Lung (tissue), 12 donors: Measurements from ENCODE around the gene FAM174C. TPM values are rescaled to one million over a fixed set of nuclear protein-coding genes. Genes with fewer than 3 reads are reported as not detected.

Source experiments
- ATAC-seq: fragments of 200-7000 bp; cut with Tn5 transposase; one replicate; pipeline ENCODE4 v1.9.1; 2020; ENCODE audit warnings: moderate number of reproducible peaks; ENCODE audit not compliant: insufficient read depth, low FRiP score
- DNase-seq, 3 donors: peaks; one replicate each; pipeline ENCODE4 v3.0.0-alpha.2; 2013 to 2017
- H3K27ac ChIP-seq, 2 donors: one replicate each; pipeline ENCODE4 v1.5.1; 2013; ENCODE audit warnings: mild to moderate bottlenecking in 2 of 2, moderate library complexity in 2 of 2, control low read depth in 1 of 2, inconsistent platforms in 1 of 2, low read depth in 1 of 2, low read length in 1 of 2
- H3K27me3 ChIP-seq, 3 donors: one replicate each; pipeline ENCODE4 v1.5.1; 2013; ENCODE audit warnings: low read length in 2 of 3; ENCODE audit not compliant: control insufficient read depth in 3 of 3, insufficient read depth in 3 of 3
- H3K36me3 ChIP-seq, 4 donors: one replicate each; pipeline ENCODE4 v1.5.1; 2013; ENCODE audit warnings: low read length in 4 of 4, mild to moderate bottlenecking in 1 of 4, moderate library complexity in 1 of 4; ENCODE audit not compliant: control insufficient read depth in 4 of 4, insufficient read depth in 4 of 4
- H3K4me1 ChIP-seq, 5 donors: one replicate each; pipeline ENCODE4 v1.5.1; 2013; ENCODE audit warnings: low read length in 5 of 5, mild to moderate bottlenecking in 2 of 5, moderate library complexity in 1 of 5; ENCODE audit not compliant: control insufficient read depth in 5 of 5, insufficient read depth in 5 of 5
- H3K4me3 ChIP-seq: one replicate; pipeline ENCODE4 v1.5.1; 2013; ENCODE audit warnings: mild to moderate bottlenecking, control low read depth, moderate library complexity
- H3K9ac ChIP-seq, 2 donors: one replicate each; pipeline ENCODE4 v1.5.1; 2013; ENCODE audit warnings: low read length in 2 of 2, control low read depth in 1 of 2; ENCODE audit not compliant: insufficient read depth in 1 of 2
- H3K9me3 ChIP-seq, 4 donors: one replicate each; pipeline ENCODE4 v1.5.1; 2013; ENCODE audit warnings: low read length in 3 of 4, mild to moderate bottlenecking in 1 of 4, moderate library complexity in 1 of 4; ENCODE audit not compliant: control insufficient read depth in 4 of 4, insufficient read depth in 3 of 4
- CTCF ChIP-seq: IDR thresholded peaks from 2 replicates; pipeline ENCODE4 v1.5.1; 2012; ENCODE audit warnings: mild to moderate bottlenecking; ENCODE audit errors: control extremely low read depth, extremely low read depth
- WGBS, 2 donors: extraction: QIAGEN DNeasy Blood & Tissue Kit; methylation state at CpG; one replicate each; pipeline ENCODE4 v1.1.7; 2013; 5-methylcytosine and 5-hydroxymethylcytosine counted together
- polyA plus RNA-seq, 2 donors: library from polyadenylated mRNA; stranded (reverse); fragments of 200-250 nt; gene quantifications; one replicate each; pipeline ENCODE4 v1.2.1, GENCODE V29; 2013
- total RNA-seq, 2 donors: library from RNA; depleted of rRNA in 1 of 2; stranded (reverse); fragments of >200 nt in 1 of 2; gene quantifications; one replicate each; pipeline ENCODE4 v1.2.1, GENCODE V29; 2014 to 2021
- donor health status: control.
- donor health status: control.
- donor health status: Bipolar disorder and iron deficiency.
- donor health status: healthy.
- donor health status: DM: yes; HTN: yes; CAD: no.

FAM174C gene
- total and polyA plus RNA-seq, 4 donors: 17.5 to 89.3 (median 69.4) TPM

DNA sequence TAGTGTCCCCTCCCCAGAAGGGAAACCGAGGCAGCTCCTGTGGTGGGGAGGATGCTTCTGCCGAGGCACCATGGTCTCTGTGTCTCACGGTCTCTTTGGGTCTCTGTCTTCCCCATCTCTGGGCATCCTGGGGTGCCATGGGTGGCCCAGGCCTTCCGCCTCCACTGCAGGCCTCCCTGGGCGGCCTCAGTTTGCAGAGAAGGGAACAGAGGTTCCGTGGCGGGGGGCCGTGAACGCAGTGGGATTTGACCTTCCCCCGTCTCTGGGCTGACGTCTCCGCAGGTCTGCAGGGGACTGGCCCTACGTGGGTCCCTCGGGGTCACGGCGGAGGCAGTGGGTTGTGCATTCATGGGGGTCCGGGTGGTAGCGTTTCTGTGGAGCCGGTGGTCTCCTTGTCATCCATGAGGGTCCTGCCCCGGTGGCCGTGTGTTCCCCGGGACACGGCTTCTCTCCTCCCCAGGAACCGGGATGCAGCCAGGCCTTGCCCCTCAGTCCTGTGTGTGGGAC is 14.9 kb downstream of the FAM174C start:
- no peak for TF ChIP-seq CTCF
- 85 to 93% methylated on average over 21 to 24 of the region's 24 CpGs for WGBS, 2 donors
- H3K27ac ChIP-seq: no peak overlapping the region
- peaks cover 0 to 1% (median 0%) of the 10 kb centered on the region in 4 donors for H3K9me3 ChIP-seq
- H3K9ac ChIP-seq: no peak overlapping the region
- H3K4me1 ChIP-seq: peaks cover 0 to 12% (median 0%) of the 10 kb centered on the region in 5 donors
- DNase-seq (no peak), ATAC-seq (no peak)
- no peaks in the 10 kb centered on the region for H3K36me3 ChIP-seq
- no peak overlapping the region for H3K4me3 ChIP-seq
- peaks cover 0 to 16% (median 6%) of the 10 kb centered on the region in 3 donors for H3K27me3 ChIP-seq

- peaks cover 0 to 1% (median 0%) of the 10 kb centered on the region in 4 donors for H3K9me3 ChIP-seq
- H3K4me3 ChIP-seq: no peak overlapping the region
- no peak overlapping the region for H3K27ac ChIP-seq
- 71 to 81% methylated on average over 40 of the region's 40 CpGs for WGBS, 2 donors
- ATAC-seq (no peak), DNase-seq (no peak)
- no peak overlapping the region for H3K9ac ChIP-seq
- H3K4me1 ChIP-seq: peaks cover 0 to 12% (median 0%) of the 10 kb centered on the region in 5 donors
- H3K36me3 ChIP-seq: no peaks in the 10 kb centered on the region
- H3K27me3 ChIP-seq: peaks cover 0 to 16% (median 6%) of the 10 kb centered on the region in 3 donors
- no peak for TF ChIP-seq CTCF
Observed at GRCh38 chr19:1290703-1291651, 15.6 kb downstream of the FAM174C start.

DNA sequence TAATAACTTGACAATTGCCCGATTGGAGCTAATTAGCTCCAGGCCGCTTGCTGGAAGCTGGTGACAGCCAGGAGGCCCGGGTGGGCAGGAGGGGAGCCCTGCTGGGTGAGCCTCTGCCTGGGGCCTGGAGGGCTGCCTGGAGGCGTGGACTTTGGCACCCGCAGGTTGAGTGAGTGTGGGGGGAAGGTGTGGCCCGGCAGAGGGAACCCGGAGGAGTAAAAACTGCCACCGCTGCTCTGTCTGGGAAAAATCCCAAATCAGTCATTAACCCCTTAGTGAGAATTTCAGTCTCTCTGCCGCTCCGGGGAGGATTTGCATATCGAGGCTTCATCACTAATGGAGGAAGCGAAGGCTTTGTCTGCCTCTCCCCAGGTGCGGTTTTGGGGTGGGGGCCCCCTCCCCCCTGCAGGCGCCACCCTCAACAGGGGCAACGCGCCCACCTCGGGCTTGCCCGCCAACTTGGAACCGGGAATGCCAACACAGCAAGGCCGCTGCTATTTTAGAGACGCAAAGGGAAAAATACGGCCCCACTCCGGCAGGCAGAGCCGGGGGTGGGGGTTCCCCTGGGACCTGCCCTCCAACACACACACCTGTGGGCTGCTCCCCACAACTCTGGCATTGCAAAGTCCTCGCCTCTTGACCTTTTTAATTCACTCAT is 16.6 kb downstream of the FAM174C start:
- WGBS, 2 donors: 66 to 77% methylated on average over 25 of the region's 25 CpGs
- Histone ChIP-seq H3K9ac (no peak overlapping the region), H3K36me3 (no peaks in the 10 kb centered on the region), H3K9me3 (peaks cover 0 to 1% (median 0%) of the 10 kb centered on the region in 4 donors), H3K27me3 (peaks cover 0 to 10% (median 6%) of the 10 kb centered on the region in 3 donors), H3K4me3 (no peak overlapping the region), H3K4me1 (peaks cover 0 to 10% (median 0%) of the 10 kb centered on the region in 5 donors), H3K27ac (no peak overlapping the region)
- TF ChIP-seq CTCF: no peak
- ATAC-seq (no peak), DNase-seq (no peak)
